Measurements from ENCODE around the gene YARS2.
A peak's percentile ranks its signal among the peaks of the same experiment; 100 is the strongest.

The YARS2 gene

DNA sequence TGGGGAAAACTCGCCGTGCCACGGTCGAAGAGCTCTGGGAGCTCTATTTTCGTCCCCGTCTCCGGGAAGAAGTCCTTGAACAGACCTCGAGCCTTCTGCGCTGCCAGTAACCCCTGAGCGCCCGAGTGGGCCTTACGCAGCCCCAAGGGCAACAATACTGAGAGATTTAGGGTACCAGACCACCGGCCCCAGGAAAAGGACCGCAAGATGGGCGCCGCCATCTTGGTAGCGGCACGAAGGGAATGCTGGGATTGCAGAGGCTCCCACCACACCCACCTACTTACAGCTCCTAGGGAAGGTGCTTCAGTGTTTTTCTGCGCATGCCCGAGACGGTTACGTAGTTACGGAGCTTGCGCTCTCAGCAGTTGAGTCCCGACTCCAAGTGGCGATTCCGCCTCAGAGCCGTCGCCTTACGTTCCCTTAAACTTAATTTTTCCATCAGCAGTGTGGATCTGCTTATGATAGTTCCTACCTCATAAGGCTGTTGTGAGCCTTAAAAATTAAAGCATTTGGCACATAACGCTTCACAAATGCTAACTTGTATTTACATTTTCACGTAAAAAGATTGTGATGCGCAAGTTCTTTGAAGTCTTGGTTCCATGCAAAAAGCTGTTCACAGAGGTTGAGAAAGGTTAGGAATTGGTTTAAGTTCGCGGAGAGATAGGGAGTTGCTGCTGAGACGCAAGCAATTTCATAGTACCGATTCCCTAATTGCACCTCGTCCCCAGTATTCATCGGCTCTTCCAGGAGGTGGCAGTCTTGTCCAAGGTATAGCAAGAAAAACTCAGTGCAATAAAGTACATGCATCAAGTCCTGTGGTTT, at the start of gene YARS2:
YARS2 (minus strand) TSS at position 244 of the 822 bp plus-strand sequence; CDS start at position 221, 23 bp downstream.
- FAIRE-seq (peak; percentile 76), DNase-seq (ENCODE audit: low spot score) (peak; percentile 93)

DNA sequence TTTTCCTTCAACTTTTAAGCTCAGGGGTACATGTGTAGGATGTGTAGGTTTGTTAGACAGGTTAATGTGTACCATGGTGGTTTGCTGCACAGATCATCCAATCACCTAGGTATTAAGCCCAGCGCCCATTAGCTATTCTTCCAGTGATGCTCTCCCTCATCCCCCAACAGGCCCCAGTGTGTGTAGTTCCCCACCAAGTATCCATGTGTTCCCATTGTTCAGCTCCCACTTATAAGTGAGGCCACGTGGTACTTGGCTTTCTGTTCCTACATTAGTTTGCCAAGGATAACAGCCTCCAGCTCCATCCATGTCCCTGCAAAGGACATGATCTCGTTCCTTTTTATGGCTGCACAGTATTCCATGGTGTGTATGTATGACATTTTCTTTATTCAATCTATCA, 48.6 kb upstream of the YARS2 start:
- DNase-seq (ENCODE audit: low spot score) (no peak), FAIRE-seq (no peak)

DNA sequence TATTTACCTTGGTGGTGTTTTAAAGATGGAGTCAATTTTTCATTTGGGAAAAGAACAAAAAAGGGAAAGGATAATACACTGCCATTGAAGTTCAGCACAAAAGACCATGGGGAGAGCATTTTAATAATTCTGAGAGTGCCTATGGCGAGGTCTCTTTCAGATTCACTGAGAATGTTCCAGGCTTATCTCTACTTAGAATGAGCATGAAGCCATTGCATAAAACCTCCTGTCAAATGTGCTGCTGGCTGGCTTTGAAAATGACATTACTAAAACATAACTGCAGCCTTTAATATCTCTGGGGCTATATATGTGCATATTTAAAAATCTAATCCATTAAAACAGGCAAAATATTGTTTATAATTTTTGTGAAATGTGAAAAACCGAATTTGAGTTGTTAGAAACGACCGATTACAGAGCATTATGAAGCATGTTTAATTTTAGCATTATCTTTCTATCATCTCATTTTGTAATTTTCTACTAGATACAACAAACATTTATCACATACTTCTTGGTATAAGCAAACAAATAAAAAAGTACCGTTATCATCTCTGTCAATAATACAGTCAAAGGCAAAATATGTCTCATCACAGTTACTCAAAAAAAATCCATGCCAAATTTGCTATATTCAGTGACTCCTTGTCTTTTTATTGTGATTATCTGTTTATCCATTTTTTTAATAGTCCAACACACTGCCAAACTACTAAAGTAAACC, 45.7 kb upstream of the YARS2 start:
- FAIRE-seq, result no peak

DNA sequence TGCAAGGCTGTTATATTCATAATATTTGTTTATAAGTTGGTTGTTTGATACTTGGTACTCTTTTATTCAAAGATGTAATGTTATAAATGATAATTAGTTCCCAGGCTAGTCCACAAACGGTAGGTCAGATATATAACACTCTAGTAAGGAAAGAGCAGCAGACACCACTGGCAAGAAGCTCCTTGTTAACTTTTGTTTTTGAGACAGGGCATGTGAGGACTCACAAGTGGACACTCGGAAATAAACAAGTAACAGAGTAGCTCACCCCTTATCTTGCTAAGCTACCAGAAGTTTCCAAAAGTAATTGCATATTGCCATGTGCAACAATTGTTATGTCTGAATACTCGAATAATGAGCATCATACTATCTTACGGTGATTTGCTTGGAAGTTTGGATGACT, 38.6 kb upstream of the YARS2 start:
- no peak for FAIRE-seq
- no peak for DNase-seq (ENCODE audit: low spot score)

More for the DNA sequence above, 45.7 kb upstream of the YARS2 start:
- no peak for DNase-seq (ENCODE audit: low spot score)

DNA sequence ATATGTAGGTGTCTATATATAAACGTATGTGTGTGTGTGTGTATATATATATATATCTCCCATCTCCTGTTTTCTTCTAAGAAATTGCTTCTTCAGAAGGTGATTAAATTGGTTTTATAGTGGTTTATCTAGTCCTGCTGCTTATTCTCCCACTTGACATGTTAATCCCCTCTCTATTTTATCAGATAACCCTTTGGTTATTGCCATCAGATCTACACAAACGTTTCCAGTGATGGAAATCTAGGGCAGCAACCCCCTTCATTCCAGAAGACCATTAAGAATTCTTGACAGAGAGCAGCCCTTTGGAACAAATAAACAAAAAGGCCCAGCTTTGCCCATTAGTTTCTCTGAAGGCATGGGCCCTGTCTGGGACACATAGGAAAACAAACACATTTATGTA, 34.2 kb upstream of the YARS2 start:
- FAIRE-seq, result no peak

DNA sequence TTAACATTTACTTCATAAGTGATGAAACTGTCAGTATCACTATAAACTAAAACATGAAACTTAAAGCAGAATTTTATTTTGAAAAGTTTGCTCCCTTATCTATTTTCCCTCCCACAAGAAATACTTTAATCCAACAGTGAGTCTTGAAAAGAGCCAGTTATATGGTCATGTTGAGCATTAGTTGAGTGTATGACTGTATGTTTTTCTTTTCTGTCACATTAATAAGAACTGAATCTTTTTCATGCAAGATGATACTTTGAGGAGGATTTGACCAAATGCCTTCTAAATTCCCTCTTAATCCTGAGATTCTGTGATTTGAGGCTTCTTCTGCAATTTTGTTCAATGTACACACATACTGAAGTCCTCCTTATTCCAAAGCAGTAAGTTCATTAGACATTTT, 33.7 kb upstream of the YARS2 start:
- DNase-seq (ENCODE audit: low spot score) (no peak), FAIRE-seq (no peak)

More for the DNA sequence above, 34.2 kb upstream of the YARS2 start:
- DNase-seq (ENCODE audit: low spot score), result no peak

DNA sequence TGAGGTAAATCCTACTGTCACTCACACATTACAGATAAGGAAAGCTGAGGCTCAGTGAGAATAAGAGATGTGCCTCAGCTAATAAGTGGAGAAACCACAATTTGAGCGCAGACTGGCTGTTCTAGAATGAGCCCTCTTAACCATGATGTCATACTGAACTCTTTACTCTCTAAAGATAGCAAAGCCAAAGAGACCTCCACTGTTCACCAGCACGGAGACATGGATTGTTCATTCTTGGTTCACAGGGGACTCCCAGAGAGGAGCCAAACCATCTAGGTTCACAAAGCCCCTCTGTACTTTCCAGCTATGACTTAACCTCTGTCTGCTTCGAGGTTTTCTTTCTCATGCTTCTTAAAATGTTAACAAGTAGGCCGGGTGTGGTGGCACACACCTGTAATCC, 32.7 kb upstream of the YARS2 start:
- DNase-seq (ENCODE audit: low spot score) (no peak), FAIRE-seq (no peak)

DNA sequence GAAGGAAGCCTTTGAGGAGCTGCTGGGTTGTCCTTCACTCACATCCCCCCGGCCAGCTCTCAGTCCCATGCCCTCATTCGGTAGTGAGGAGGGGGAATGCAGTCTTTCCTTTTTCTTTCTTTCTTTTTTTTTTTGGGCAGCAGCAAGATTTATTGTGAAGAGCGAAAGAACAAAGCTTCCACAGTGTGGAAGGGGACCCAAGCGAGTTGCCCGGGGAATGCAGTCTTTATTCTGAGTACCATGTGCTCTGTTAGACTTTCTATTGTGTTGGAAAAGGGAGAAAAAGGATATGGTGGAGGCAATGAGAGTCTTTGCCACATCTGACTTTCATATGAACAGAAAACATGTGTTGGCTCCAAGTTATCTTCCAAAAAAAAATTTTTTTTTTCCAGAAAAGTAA, 29.9 kb upstream of the YARS2 start:
- DNase-seq (ENCODE audit: low spot score), result no peak
- no peak for FAIRE-seq

DNA sequence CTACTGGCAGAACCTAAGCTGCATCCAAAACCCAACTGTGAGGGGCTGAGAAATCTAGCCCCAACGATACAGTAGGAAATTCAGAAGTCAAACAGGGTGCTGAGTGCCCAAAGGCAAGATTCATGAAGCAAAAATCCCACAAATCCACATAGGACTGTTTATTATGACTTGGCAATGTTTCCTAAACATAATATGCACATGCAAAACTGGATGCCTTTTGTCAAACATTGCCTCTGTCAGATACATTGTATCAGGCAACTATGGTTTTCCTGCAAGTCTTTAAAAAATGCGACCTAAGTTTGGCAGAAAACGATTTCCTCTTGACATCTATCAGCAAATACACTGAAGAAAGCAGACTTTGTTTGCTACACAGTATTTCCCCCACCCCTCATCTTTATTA, 27.3 kb upstream of the YARS2 start:
- FAIRE-seq (no peak), DNase-seq (ENCODE audit: low spot score) (no peak)

DNA sequence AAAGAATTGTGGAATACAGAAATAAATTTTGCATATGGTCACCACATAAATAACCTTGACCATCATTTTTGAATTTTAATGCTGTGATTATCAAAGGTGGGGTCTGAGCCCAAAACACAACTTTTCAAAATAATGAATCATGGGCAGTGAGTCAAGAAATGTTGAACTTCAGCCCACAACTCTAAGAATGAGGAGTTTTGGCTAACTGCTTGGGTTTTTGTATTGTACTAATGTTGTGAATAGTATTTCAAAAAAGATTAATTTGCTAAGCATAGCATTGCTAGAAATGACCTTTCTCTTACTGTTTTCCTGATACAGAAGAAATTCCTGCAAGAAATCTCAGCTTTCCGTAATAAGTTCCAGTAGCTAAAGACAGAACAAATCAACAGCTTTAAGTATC, 24.4 kb upstream of the YARS2 start:
- FAIRE-seq (no peak), DNase-seq (ENCODE audit: low spot score) (no peak)

DNA sequence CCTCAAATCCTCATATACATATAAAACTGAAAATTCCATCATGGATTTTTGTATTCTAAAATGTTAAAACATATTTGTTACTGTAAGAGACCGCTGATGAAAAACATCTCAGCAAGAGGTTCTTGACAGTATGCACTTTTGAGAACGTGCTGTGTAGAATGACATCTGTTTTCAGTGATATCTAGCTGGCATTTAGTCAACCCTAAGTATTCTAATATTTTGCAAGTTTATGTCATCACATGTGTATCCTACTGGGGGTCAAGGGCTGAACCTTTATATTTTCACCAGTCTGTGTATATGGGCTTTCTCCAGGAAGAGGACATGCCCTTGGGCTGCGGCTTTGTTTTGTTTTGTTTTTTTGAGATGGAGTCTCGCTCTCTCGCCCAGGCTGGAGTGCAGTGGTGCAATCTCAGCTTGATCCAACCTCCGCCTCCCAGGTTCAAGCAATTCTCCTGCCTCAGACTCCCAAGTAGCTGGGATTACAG, 22.0 kb upstream of the YARS2 start:
- FAIRE-seq (no peak), DNase-seq (ENCODE audit: low spot score) (no peak)

DNA sequence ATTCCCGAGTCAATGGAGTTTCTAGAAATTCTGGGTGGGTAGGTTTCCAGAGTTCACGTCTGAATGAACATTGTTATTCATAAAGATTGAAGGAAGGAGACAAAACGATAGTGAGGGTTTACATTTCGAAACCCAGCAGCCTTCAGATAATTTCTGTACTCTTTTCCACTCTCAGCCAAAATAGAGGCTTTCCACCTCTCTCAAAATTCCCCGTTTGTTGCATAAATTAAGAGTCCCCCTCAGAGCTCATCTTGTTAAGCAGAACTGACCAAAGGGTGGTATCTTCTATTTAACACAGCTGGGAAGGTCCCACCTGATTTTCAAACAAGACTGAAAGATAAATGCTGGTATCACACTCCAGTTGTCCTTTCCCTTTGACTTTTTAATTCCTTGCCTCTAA, 21.5 kb upstream of the YARS2 start:
- FAIRE-seq, result no peak
- DNase-seq (ENCODE audit: low spot score), result no peak

DNA sequence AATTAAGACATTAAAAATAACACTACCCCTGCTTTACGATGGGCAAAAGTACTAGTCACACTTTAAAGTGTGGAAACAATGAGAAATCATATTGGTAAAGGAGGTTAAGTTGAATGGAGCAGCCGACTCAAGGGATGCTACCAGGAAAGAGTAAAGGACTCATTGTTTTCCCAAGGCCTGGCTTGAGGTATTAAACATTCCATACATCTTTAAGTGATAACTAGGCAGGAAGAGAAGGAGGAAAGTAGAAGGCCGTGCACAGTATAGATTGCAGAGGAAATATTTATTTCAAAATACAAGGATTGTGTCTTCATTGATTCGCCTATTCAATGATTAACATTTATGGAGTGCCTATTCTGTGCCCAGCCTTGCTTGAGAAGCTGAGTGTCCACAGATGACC, 20.6 kb upstream of the YARS2 start:
- DNase-seq (ENCODE audit: low spot score), result no peak
- no peak for FAIRE-seq

DNA sequence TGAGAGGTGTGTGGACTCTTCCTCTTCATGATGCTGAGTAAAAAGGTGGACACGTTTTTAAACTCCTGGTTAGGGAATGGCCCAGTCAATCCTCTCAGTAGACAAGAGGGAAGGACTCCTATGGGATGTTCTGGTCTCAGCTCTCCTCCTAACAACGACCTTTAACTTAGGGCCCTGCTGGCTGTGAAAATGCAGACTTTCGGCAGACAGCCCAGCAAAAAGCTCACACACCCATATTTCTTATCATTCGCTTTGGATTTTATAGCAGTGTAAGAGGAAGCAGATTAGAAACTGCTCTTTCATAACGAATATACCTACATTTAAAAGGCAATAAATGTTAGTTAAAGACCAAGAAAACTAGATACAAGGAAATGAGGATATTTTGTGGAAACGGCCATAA, 18.0 kb upstream of the YARS2 start:
- FAIRE-seq (no peak), DNase-seq (ENCODE audit: low spot score) (no peak)

DNA sequence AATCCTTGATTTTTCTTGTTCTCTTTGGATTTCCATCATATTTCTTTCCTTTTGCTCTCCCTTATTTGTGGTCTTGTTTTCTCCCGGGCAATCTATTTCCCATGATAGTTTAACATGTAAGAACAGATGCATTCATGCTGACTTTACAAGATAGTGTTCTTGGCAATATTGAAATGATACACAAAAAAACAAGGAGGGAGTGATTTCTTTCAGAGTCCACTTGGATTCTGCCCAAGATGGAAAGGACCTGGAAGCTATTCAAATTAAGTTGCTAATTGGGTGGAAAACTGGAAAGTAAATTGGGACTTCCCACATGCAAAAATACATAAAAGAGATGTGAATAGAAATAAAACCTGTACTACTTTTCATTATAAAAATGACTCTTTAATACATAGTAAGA, 14.4 kb upstream of the YARS2 start:
- DNase-seq (ENCODE audit: low spot score) (no peak), FAIRE-seq (no peak)

DNA sequence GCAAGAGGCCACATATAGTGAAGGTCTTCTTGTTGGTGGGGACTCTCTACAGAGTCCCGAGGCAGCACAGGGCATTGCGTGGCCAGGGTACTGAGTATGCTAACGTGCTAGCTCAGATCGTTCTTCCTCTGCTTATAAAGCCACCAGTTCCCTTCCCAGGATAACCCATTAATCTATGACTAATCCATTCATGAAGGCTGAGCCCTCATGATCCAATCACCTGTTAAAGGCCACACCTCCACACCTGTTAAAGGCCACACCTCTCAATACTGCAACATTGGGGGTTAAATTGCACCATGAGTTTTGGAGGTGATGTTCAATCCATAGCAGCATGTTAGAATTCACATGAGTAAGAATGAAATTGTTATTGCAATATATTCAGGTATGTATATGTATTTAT, 12.8 kb upstream of the YARS2 start:
- FAIRE-seq (no peak), DNase-seq (ENCODE audit: low spot score) (no peak)

DNA sequence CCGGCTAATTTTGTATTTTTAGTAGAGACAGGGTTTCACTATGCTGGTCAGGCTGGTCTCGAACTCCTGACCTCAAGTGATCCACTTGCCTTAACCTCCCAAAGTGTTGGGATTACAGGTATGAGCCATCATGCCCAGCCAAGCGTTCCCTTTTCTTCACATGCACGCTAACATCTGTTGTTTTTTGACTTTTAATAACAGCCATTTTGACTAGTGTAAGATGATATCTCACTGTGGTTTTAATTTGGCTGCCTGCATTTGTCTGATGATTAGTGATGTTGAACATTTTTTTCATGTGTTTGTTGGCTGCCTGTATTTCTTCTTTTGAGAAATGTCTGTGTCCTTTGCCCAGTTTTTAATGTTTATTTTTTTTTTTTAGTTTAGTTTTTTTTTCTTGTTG, 10.2 kb upstream of the YARS2 start:
- FAIRE-seq (no peak), DNase-seq (ENCODE audit: low spot score) (no peak)

DNA sequence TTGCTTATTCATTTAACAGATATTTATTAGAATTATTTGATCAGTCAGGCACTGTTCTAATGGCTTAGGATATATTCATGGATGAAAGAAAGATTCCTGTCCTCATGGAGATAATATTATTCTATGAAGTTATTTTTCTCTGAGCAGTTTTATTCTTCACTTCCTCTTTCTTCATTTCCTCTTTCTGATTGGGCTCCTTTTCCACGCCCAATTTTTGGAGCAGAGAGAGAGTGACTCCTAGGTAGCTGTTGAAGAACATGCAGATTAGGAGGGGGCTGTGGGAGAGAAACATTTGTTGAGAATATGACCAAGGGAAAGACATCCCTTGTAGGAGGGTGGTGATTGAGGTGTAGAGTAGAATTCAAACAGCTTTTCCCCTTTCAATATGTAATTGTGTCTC, 6.0 kb upstream of the YARS2 start:
- no peak for DNase-seq (ENCODE audit: low spot score)
- FAIRE-seq, result no peak

DNA sequence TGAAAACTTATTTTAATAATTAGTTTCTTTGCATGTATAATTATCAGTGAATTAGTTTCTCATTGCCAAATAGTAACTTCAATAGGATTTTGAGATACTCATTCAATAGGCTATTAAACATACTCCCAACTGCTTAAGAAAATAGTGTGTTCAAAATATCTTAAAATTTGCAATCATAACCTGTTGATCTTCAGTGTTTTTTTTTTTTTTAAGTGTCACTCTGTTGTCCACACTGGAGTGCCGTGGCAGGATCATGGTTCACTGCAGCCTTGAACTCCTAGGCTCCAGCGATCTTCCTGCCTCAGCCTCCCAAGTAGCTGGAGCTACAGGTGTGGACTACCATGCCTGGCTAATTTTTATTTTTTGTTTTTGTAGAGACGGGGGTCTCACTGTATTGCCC, 1.5 kb upstream of the YARS2 start:
- DNase-seq (ENCODE audit: low spot score) (no peak), FAIRE-seq (no peak)

DNA sequence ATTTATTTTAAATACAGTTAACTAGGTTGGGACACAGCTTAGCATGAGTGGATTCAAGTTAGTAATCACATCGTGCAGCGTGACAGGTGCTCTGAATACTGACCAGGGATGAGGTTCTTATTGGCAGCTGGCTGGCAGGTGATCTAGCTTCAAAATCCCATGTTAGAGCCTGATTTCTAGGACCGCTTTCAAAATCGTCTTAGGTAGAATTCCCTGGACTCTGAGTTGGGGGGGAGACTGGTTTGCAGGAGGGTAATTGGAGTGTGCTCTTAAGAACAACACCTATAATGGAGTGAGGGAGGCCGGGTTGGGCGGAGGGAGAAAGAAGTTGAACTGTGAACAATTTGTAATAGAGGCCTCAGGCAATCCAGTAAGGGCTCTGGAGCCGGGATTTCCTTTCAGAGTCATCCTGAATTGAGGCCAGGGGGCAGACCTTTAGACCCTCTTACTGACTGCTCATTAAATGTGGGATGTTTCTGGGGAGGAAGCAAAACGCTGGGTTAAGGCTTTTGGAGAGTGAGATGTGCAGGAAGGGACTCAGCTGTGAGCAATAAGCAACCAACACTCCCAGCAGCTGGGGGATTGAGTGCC, 874 bp upstream of the YARS2 start:
- DNase-seq (ENCODE audit: low spot score) (no peak), FAIRE-seq (no peak)

DNA sequence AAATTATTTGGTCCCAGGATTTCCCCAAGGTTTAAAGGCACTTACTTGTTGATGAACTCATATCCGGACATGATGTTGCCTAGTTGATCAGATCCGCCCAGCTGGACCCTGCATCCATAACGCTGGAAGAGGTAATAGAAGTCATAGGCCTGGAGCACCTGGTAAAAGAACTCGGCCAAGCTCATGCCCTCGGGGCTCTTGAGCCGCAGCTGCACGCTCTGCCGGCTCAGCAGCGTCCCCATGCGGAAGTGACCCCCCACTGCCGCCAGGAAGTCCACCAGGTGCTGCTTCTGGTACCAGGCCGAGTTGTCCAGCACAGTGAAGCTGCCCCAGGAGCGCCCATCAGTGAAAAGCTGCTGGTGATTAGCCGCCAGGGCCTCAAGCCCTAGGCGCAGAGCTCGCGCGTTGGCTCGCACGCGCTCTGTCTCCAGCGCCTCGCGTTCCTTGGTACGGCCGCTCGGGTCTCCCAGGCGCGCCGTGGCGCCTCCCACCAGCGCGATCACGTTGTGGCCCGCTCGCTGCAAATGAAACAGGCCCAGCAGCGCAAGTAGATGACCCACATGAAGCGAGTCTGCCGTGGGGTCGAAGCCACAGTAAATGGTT, 545 bp downstream of the YARS2 start:
- FAIRE-seq (no peak), DNase-seq (ENCODE audit: low spot score) (peak; percentile 70)

DNA sequence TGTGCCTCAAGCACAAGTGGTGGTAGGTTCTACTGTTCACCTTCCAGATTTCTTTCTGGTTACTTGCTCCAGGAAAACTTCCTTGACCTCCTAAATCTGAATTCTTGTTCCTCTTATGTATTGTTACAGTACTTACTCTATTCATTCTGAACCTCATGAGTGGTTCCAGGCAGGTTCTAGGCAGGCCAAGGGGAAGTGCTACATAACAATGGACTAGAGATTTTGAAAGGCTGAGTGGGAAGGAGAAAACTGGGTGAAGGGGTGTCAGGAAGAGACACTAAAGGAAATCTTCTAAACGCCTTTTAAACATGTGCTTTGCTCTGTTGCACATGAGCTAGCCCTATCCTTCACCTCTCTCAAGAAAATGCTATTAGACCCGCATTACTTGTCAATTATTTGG, 1.6 kb downstream of the YARS2 start:
- FAIRE-seq (no peak), DNase-seq (ENCODE audit: low spot score) (no peak)
